K562 (cell line): ENCODE data around the gene MAP3K2. TPM values are rescaled to one million over a fixed set of nuclear protein-coding genes. Genes with fewer than 3 reads are reported as not detected.
A peak's percentile ranks its signal among the peaks of the same experiment; 100 is the strongest.

ENCODE experiments used
- ATAC-seq: fragments of 200-7000 bp; cut with Tn5 transposase; 3 replicates; pipeline ENCODE4 v1.9.1; 2020; ENCODE audit warnings: moderate library complexity
- BruUV-seq: library from RNA; stranded (reverse); fragments of 400-500 nt; replicated peaks from 2 replicates; lab custom pipeline; 2021; lab: Mats Ljungman, UMichigan
- CTCF ChIA-PET: fragments of 300-600 bp; formaldehyde crosslinking; extraction: SDS; loops from one replicate; lab custom pipeline; 2021; ENCODE audit warnings: low intra/inter-chr PET ratio; lab: Yijun Ruan, JAX
- POLR2A ChIA-PET: fragments of 300-600, 350-650 bp; sonication (Branson Sonifier 250); formaldehyde crosslinking; extraction: SDS; loops from one replicate; lab custom pipeline; 2021; ENCODE audit warnings: antibody characterized with exemption, inconsistent platforms; lab: Yijun Ruan, JAX
- DNase-seq, 4 experiments: peaks; one replicate each; pipeline versions ENCODE4 v3.0.0 to v3.0.0-alpha.2; 2011 to 2018; ENCODE audit warnings: low spot score in 3 of 4, mixed read lengths in 3 of 4; ENCODE audit errors: extremely low read depth in 1 of 4
- FAIRE-seq: peaks from 2 replicates; lab custom pipeline; 2011; peaks lifted over from hg19 to GRCh38; lab: Jason Lieb, UNC
- H2AFZ ChIP-seq: 2 replicates; pipeline ENCODE4 v1.6.0; 2011; ENCODE audit warnings: low read depth, low read length, control low read depth, inconsistent platforms
- H3K27ac ChIP-seq: fragments of 200-600 bp; 3 replicates; pipeline ENCODE4 v1.8.0; 2011; ENCODE audit warnings: low read depth, mild to moderate bottlenecking, control low read depth, inconsistent platforms, low read length, moderate library complexity, mixed read lengths; ENCODE audit errors: extremely low read depth
- H3K27me3 ChIP-seq, 2 experiments: fragments of 300-600 bp in 1 of 2; 2 replicates in 1 of 2; 3 replicates in 1 of 2; pipeline versions ENCODE4 v1.6.0 to v1.8.0; 2011; ENCODE audit warnings: inconsistent platforms in 2 of 2, low read length in 2 of 2, mild to moderate bottlenecking in 1 of 2, mixed read lengths in 1 of 2, moderate library complexity in 1 of 2; ENCODE audit not compliant: control insufficient read depth in 2 of 2, insufficient read depth in 2 of 2
- H3K36me3 ChIP-seq: fragments of 300-600 bp; 3 replicates; pipeline ENCODE4 v1.8.0; 2011; ENCODE audit warnings: mild to moderate bottlenecking, low read length, inconsistent platforms; ENCODE audit not compliant: control insufficient read depth, insufficient read depth
- H3K4me1 ChIP-seq, 2 experiments: fragments of 200-600 bp in 1 of 2; replicated peaks in 1 of 2; 2 replicates in 1 of 2; 3 replicates in 1 of 2; pipeline versions ENCODE4 v1.5.1 to v1.8.0; 2011; ENCODE audit warnings: inconsistent platforms in 2 of 2, low read length in 2 of 2, mild to moderate bottlenecking in 1 of 2, mixed read lengths in 1 of 2, moderate library complexity in 1 of 2; ENCODE audit not compliant: control insufficient read depth in 2 of 2, insufficient read depth in 2 of 2
- H3K4me2 ChIP-seq: 2 replicates; pipeline ENCODE4 v1.6.1; 2011; ENCODE audit warnings: low read length, control low read depth, inconsistent platforms, mixed read lengths; ENCODE audit not compliant: insufficient read depth
- H3K4me3 ChIP-seq: fragments of 200-600 bp; sonication (generic), shearing (Covaris generic); 2 replicates; pipeline ENCODE4 v1.5.1; 2016; ENCODE audit warnings: control low read depth, inconsistent platforms
- H3K79me2 ChIP-seq: fragments of 200-600 bp; 3 replicates; pipeline ENCODE4 v1.8.0; 2011; ENCODE audit warnings: low read length, inconsistent platforms; ENCODE audit not compliant: control insufficient read depth, insufficient read depth
- H3K9ac ChIP-seq, 2 experiments: 2 replicates each; pipeline versions ENCODE4 v1.6.0 to v1.6.1; 2011; ENCODE audit warnings: low read depth in 2 of 2, low read length in 2 of 2, control low read depth in 1 of 2, inconsistent platforms in 1 of 2, mild to moderate bottlenecking in 1 of 2, mixed read lengths in 1 of 2; ENCODE audit not compliant: insufficient read depth in 1 of 2
- H3K9me1 ChIP-seq: one replicate; pipeline ENCODE4 v1.6.0; 2011; ENCODE audit warnings: inconsistent platforms, mild to moderate bottlenecking, low read length, moderate library complexity; ENCODE audit not compliant: control insufficient read depth, insufficient read depth
- H3K9me3 ChIP-seq: replicated peaks from 2 replicates; pipeline ENCODE4 v1.5.1; 2011; ENCODE audit warnings: low read depth, low read length, inconsistent platforms; ENCODE audit not compliant: control insufficient read depth, insufficient read depth
- H4K20me1 ChIP-seq: replicated peaks from 2 replicates; pipeline ENCODE4 v1.6.1; 2011; ENCODE audit warnings: low read length, inconsistent platforms, mixed read lengths; ENCODE audit not compliant: control insufficient read depth, insufficient read depth
- CBFA2T2 ChIP-seq: fragments of 450-650 bp; conservative IDR thresholded peaks from 2 replicates; pipeline ENCODE4 v1.6.1; 2017; ENCODE audit warnings: mild to moderate bottlenecking
- DACH1 ChIP-seq: fragments of 450-650 bp; IDR thresholded peaks from 2 replicates; pipeline ENCODE4 v1.6.1; 2018; ENCODE audit not compliant: partially characterized antibody
- ELF4 ChIP-seq: fragments of 450-650 bp; formaldehyde crosslinking; IDR thresholded peaks from 2 replicates; pipeline ENCODE4 v1.4.0; 2022; ENCODE audit warnings: missing genetic modification characterization
- EP400 ChIP-seq: fragments of 450-650 bp; IDR thresholded peaks from 2 replicates; pipeline ENCODE4 v1.6.1; 2017; ENCODE audit warnings: antibody characterized with exemption, mild to moderate bottlenecking, moderate library complexity
- HES1 ChIP-seq: fragments of 450-650 bp; IDR thresholded peaks from 2 replicates; pipeline ENCODE4 v1.6.1; 2016; ENCODE audit warnings: low read depth, mild to moderate bottlenecking, moderate library complexity
- HMGXB4 ChIP-seq: sonication (generic); formaldehyde crosslinking; IDR thresholded peaks from 2 replicates; pipeline ENCODE4 v1.8.1; 2023; ENCODE audit warnings: mild to moderate bottlenecking, missing genetic modification reagents
- MEIS2 ChIP-seq: fragments of 450-650 bp; IDR thresholded peaks from 2 replicates; pipeline ENCODE4 v1.6.1; 2014; ENCODE audit warnings: mild to moderate bottlenecking; ENCODE audit not compliant: partially characterized antibody
- NEUROD1 ChIP-seq: fragments of 150-350 bp; IDR thresholded peaks from 2 replicates; pipeline ENCODE4 v1.6.1; 2014; ENCODE audit warnings: borderline replicate concordance, low read length, low read depth; ENCODE audit not compliant: partially characterized antibody
- NR0B1 ChIP-seq: fragments of 450-650 bp; IDR thresholded peaks from one replicate; pipeline ENCODE4 v1.6.1; 2018; ENCODE audit warnings: mild to moderate bottlenecking, moderate library complexity; ENCODE audit not compliant: partially characterized antibody
- SIRT6 ChIP-seq: IDR thresholded peaks from one replicate; pipeline ENCODE4 v1.6.1; 2012; ENCODE audit warnings: low read depth, mild to moderate bottlenecking, control low read depth, inconsistent platforms, low read length, moderate library complexity
- SIX5 ChIP-seq, 2 experiments: IDR thresholded peaks; 2 replicates each; pipeline ENCODE4 v1.6.1; 2011; ENCODE audit warnings: low read length in 2 of 2, borderline replicate concordance in 1 of 2, low read depth in 1 of 2, mild to moderate bottlenecking in 1 of 2, moderate library complexity in 1 of 2; ENCODE audit not compliant: insufficient read depth in 1 of 2
- ZNF143 ChIP-seq: sonication (generic); formaldehyde crosslinking; IDR thresholded peaks from 2 replicates; pipeline ENCODE4 v1.9.0; 2022; ENCODE audit warnings: mild to moderate bottlenecking, missing genetic modification reagents
- ZNF76 ChIP-seq: fragments of 250-450 bp; sonication (Bioruptor Pico); IDR thresholded peaks from 2 replicates; pipeline ENCODE4 v1.4.0; 2020; ENCODE audit warnings: mild to moderate bottlenecking, moderate library complexity, borderline replicate concordance
- WGBS: fragments of 100-300 bp; shearing (Covaris generic); methylation state at CpG from one replicate; pipeline ENCODE4 v1.1.6; 2016; ENCODE audit warnings: low coverage, mixed read lengths; ENCODE audit not compliant: insufficient coverage; ENCODE audit errors: missing lambda C conversion rate; 5-methylcytosine and 5-hydroxymethylcytosine counted together
- in situ Hi-C: fragments of 300-500 bp; cut with MboI; formaldehyde crosslinking; loops from 4 replicates; pipeline ENCODE4 v1.15.0; 2018; ENCODE audit warnings: inconsistent platforms, mixed read lengths
- intact Hi-C: fragments of 100-400 bp; cut with micrococcal nuclease; formaldehyde crosslinking; loops from 2 replicates; pipeline ENCODE4 v1.14.2; 2022
- polyA plus RNA-seq, 8 experiments: library from polyadenylated mRNA; depleted of rRNA in 4 of 8; stranded (reverse) in 5 of 8; unstranded in 3 of 8; fragments of >200 nt; fragmentation: Nextera tagmentation in 2 of 8; fragmentation: Illumina TruSeq in 1 of 8; extraction: Ambion mirVana in 2 of 8; extraction: Trizol in 1 of 8; gene quantifications; 2 replicates each; pipeline versions ENCODE4 v1.2.1 to v1.2.3, GENCODE V29; 2011 to 2014; ENCODE audit warnings: inconsistent platforms in 1 of 8, missing spikeins in 1 of 8
- total RNA-seq, 7 experiments: library from RNA; depleted of rRNA in 6 of 7; stranded (reverse); fragments of >200 nt in 6 of 7; fragmentation: Illumina TruSeq in 2 of 7; extraction: Trizol in 2 of 7; gene quantifications; 2 replicates each; pipeline versions ENCODE4 v1.2.1 to v1.2.3, GENCODE V29; 2011 to 2021; ENCODE audit warnings: low replicate concordance in 1 of 7

The MAP3K2 gene
- total and polyA plus RNA-seq, 9 of the 15 experiments (the other 6 are each of a cell fraction or from before 2014, with no cell fraction given): 1.2 to 14.2 (median 5.7) TPM

- TF ChIP-seq CBFA2T2 (peak; percentile 41; the same call in 1 of the 2 replicates), NR0B1 (no peak), DACH1 (no peak), HES1 (peak; percentile 47; the same call in 1 of the 2 replicates)
Measured at GRCh38 chr2:127373362-127374083, 14.3 kb downstream of the MAP3K2 start (continued).

GRCh38 chr2:127371037-127371436, 16.7 kb downstream of the MAP3K2 start:
- DNase-seq: no peak
- intact Hi-C loops: no loop called here
- no peaks in the 10 kb centered on the region for H3K9me1 ChIP-seq
- H3K27me3 ChIP-seq: no peaks in the 10 kb centered on the region
- H4K20me1 ChIP-seq: no peaks in the 10 kb centered on the region
- no peaks in the 10 kb centered on the region for H3K4me1 ChIP-seq
- WGBS: 91% methylated on average over 11 of the region's 11 CpGs
- no peak for FAIRE-seq
- H3K9ac ChIP-seq: no peak overlapping the region
- peaks cover 34% of the 10 kb centered on the region for H3K79me2 ChIP-seq
- POLR2A ChIA-PET: no interaction called here
- in situ Hi-C loops: no loop called here
- no peak overlapping the region for H2AFZ ChIP-seq
- CTCF ChIA-PET: no interaction called here
- no peak for ATAC-seq
- H3K4me2 ChIP-seq: no peak overlapping the region
- H3K27ac ChIP-seq: no peak overlapping the region
- H3K4me3 ChIP-seq: no peak overlapping the region
- peaks cover 4% of the 10 kb centered on the region; the same call in 1 of the 2 replicates for H3K9me3 ChIP-seq
- no peaks in the 10 kb centered on the region for H3K36me3 ChIP-seq
- BruUV-seq: no TSS peak
- no peak for TF ChIP-seq MEIS2
- TF ChIP-seq ZNF76: no peak
- TF ChIP-seq NEUROD1: no peak
- TF ChIP-seq HMGXB4 (CRISPR knock-in tag): no peak
- no peak for TF ChIP-seq ELF4 (CRISPR knock-in tag)
- TF ChIP-seq SIRT6: no peak
- no peak for TF ChIP-seq SIX5 (IDR thresholded peaks at IDR 0.05; ENCODE audit: borderline replicate concordance in 1 of 2, insufficient read depth in 1 of 2, low read depth in 1 of 2, low read length in 2 of 2)
- no peak for TF ChIP-seq EP400
- TF ChIP-seq ZNF143: no peak
